ENCODE data around the gene ZNF205. TPM values are rescaled to one million over a fixed set of nuclear protein-coding genes. Genes with fewer than 3 reads are reported as not detected.

The ZNF205 gene
- total and polyA plus RNA-seq, 2 experiments from 2014 or later = 16.6 to 29.1 TPM

GRCh38 chr16:3143189-3143588, 30.8 kb downstream of the ZNF205 start:
- Histone ChIP-seq H3K9me2 (ENCODE audit: insufficient read depth) (no peaks in the 10 kb centered on the region), H4K20me1 (replicated peaks; ENCODE audit: insufficient read depth) (no peaks in the 10 kb centered on the region), H3K4me3 (no peak overlapping the region), H3K36me3 (ENCODE audit: insufficient read depth) (no peaks in the 10 kb centered on the region; the same call in 1 of the 2 replicates), H2AFZ (no peak overlapping the region), H3K27me3 (ENCODE audit: insufficient read depth) (peaks cover 7% of the 10 kb centered on the region), H3K27ac (ENCODE audit: low read depth) (no peak overlapping the region), H3K79me2 (replicated peaks; ENCODE audit: insufficient read depth) (no peaks in the 10 kb centered on the region), H3K4me2 (no peak overlapping the region), H3F3A (replicated peaks; ENCODE audit: low read depth) (0 out of 2 replicates have a peak, but pooled peaks cover 5% of the 10 kb centered on the region), H3K4me1 (ENCODE audit: insufficient read depth) (no peaks in the 10 kb centered on the region)
- H3K27me3 Mint-ChIP-seq (ENCODE audit: insufficient read depth, low read depth, poor library complexity) = peaks cover 19% of the 10 kb centered on the region
- DNase-seq (ENCODE audit: low spot score) = no peak
- no peak for ATAC-seq
- no peak overlapping the region for H3K4me3 Mint-ChIP-seq
- H3K4me1 Mint-ChIP-seq = peaks cover 5% of the 10 kb centered on the region; the same call in 1 of the 3 replicates
- H3K9me3 Mint-ChIP-seq = peaks cover 3% of the 10 kb centered on the region; the same call in 2 of the 3 replicates
- H3K27ac Mint-ChIP-seq = no peak overlapping the region
- H3K36me3 Mint-ChIP-seq (ENCODE audit: low read depth) = peaks cover 6% of the 10 kb centered on the region
- no peak for TF ChIP-seq EZH2phosphoT487 (IDR thresholded peaks at IDR 0.05; ENCODE audit: unreplicated experiment)

- no peak for DNase-seq (ENCODE audit: low spot score)
- Mint-ChIP-seq H3K4me3 (no peak overlapping the region), H3K27ac (no peak overlapping the region), H3K9me3 (peaks cover 3% of the 10 kb centered on the region; the same call in 2 of the 3 replicates), H3K27me3 (ENCODE audit: insufficient read depth, low read depth, poor library complexity) (peaks cover 20% of the 10 kb centered on the region), H3K4me1 (peaks cover 5% of the 10 kb centered on the region; the same call in 1 of the 3 replicates), H3K36me3 (ENCODE audit: low read depth) (peaks cover 6% of the 10 kb centered on the region)
- Histone ChIP-seq H3K79me2 (replicated peaks; ENCODE audit: insufficient read depth) (no peaks in the 10 kb centered on the region), H3K4me1 (ENCODE audit: insufficient read depth) (no peaks in the 10 kb centered on the region; the same call in 1 of the 2 replicates), H3F3A (replicated peaks; ENCODE audit: low read depth) (peaks cover 6% of the 10 kb centered on the region; the same call in 1 of the 2 replicates), H3K9me2 (ENCODE audit: insufficient read depth) (no peaks in the 10 kb centered on the region), H3K27me3 (ENCODE audit: insufficient read depth) (peaks cover 13% of the 10 kb centered on the region), H3K4me2 (no peak overlapping the region), H3K27ac (ENCODE audit: low read depth) (no peak overlapping the region), H2AFZ (no peak overlapping the region), H4K20me1 (replicated peaks; ENCODE audit: insufficient read depth) (no peaks in the 10 kb centered on the region), H3K4me3 (no peak overlapping the region), H3K36me3 (ENCODE audit: insufficient read depth) (no peaks in the 10 kb centered on the region; the same call in 1 of the 2 replicates)
- ATAC-seq = no peak
- TF ChIP-seq ETS1 (IDR thresholded peaks at IDR 0.05) = no peak
Observed at GRCh38 chr16:3143598-3144320, 31.4 kb downstream of the ZNF205 start.

GRCh38 chr16:3144321-3144983, 32.1 kb downstream of the ZNF205 start:
- Mint-ChIP-seq H3K4me1 (peaks cover 10% of the 10 kb centered on the region), H3K27me3 (ENCODE audit: insufficient read depth, low read depth, poor library complexity) (peaks cover 25% of the 10 kb centered on the region), H3K36me3 (ENCODE audit: low read depth) (peaks cover 6% of the 10 kb centered on the region), H3K9me3 (peaks cover 3% of the 10 kb centered on the region; the same call in 2 of the 3 replicates), H3K27ac (no peak overlapping the region), H3K4me3 (no peak overlapping the region; the same call in 2 of the 3 replicates)
- H3K79me2 ChIP-seq (replicated peaks; ENCODE audit: insufficient read depth) = no peaks in the 10 kb centered on the region
- H4K20me1 ChIP-seq (replicated peaks; ENCODE audit: insufficient read depth) = no peaks in the 10 kb centered on the region
- H3K9me2 ChIP-seq (ENCODE audit: insufficient read depth) = no peaks in the 10 kb centered on the region
- peaks cover 5% of the 10 kb centered on the region; the same call in 1 of the 2 replicates for H3K4me1 ChIP-seq (ENCODE audit: insufficient read depth)
- H3K36me3 ChIP-seq (ENCODE audit: insufficient read depth) = no peaks in the 10 kb centered on the region
- H2AFZ ChIP-seq = no peak overlapping the region
- no peak overlapping the region for H3K27ac ChIP-seq (ENCODE audit: low read depth)
- DNase-seq (ENCODE audit: low spot score) (no peak), ATAC-seq (peak; percentile 11; the same call in 2 of the 3 replicates)
- H3K4me2 ChIP-seq = no peak overlapping the region
- peaks cover 13% of the 10 kb centered on the region; the same call in 1 of the 2 replicates for H3F3A ChIP-seq (replicated peaks; ENCODE audit: low read depth)
- no peak overlapping the region for H3K4me3 ChIP-seq
- peaks cover 16% of the 10 kb centered on the region for H3K27me3 ChIP-seq (ENCODE audit: insufficient read depth)
- TF ChIP-seq CTCF (conservative IDR thresholded peaks at IDR 0.05; ENCODE audit: low read depth in 2 of 2) = no peak
- TF ChIP-seq ZNF331 (CRISPR knock-in tag; IDR thresholded peaks at IDR 0.05; ENCODE audit: low read depth) = no peak
- no peak for TF ChIP-seq EZH2phosphoT487 (IDR thresholded peaks at IDR 0.05; ENCODE audit: unreplicated experiment)
- no peak for TF ChIP-seq EZH2 (IDR thresholded peaks at IDR 0.05; ENCODE audit: low read depth, unreplicated experiment)
- TF ChIP-seq CREB1 (CRISPR knock-in tag; IDR thresholded peaks at IDR 0.05; ENCODE audit: low read depth) = no peak
- TF ChIP-seq STAT1 (IDR thresholded peaks at IDR 0.05; ENCODE audit: unreplicated experiment) = no peak
